GM12878 (cell line): ENCODE measurements around the gene DNAH17. TPM values are rescaled to one million over a fixed set of nuclear protein-coding genes. Genes with fewer than 3 reads are reported as not detected.
A peak's percentile ranks its signal among the peaks of the same experiment; 100 is the strongest.

Experiments
- BHLHE40 ChIP-seq, 2 experiments: fragments of 450-650 bp in 1 of 2; IDR thresholded peaks; 2 replicates each; pipeline ENCODE4 v1.6.1; 2011 to 2017; ENCODE audit warnings: low read depth in 2 of 2, borderline replicate concordance in 1 of 2, improper control_type of control experiment in 1 of 2, low read length in 1 of 2, mild to moderate bottlenecking in 1 of 2
- CREM ChIP-seq: IDR thresholded peaks from 2 replicates; pipeline ENCODE4 v1.6.1; 2014; ENCODE audit warnings: antibody characterized with exemption, low read depth
- ETV6 ChIP-seq, 2 experiments: fragments of 450-650 bp in 1 of 2; IDR thresholded peaks in 1 of 2; conservative IDR thresholded peaks in 1 of 2; 2 replicates each; pipeline ENCODE4 v1.6.1; 2014; ENCODE audit warnings: antibody characterized with exemption in 1 of 2, borderline replicate concordance in 1 of 2, low read depth in 1 of 2, mild to moderate bottlenecking in 1 of 2, moderate library complexity in 1 of 2
- KDM1A ChIP-seq: fragments of 200-600 bp; sonication (generic); IDR thresholded peaks from 2 replicates; pipeline ENCODE4 v1.6.1; 2016; ENCODE audit warnings: borderline replicate concordance
- SP1 ChIP-seq: IDR thresholded peaks from one replicate; pipeline ENCODE4 v1.6.1; 2011; ENCODE audit warnings: low read depth, low read length
- STAT3 ChIP-seq: IDR thresholded peaks from 2 replicates; pipeline ENCODE4 v1.6.1; 2011; ENCODE audit warnings: low read depth, low read length, improper control_type of control experiment
- WRNIP1 ChIP-seq: IDR thresholded peaks from 2 replicates; pipeline ENCODE4 v1.6.1; 2011; ENCODE audit warnings: low read depth, low read length, improper control_type of control experiment, borderline replicate concordance
- ZNF274 ChIP-seq: IDR thresholded peaks from one replicate; pipeline ENCODE4 v1.8.0; 2011; ENCODE audit not compliant: insufficient read length, insufficient read depth
- polyA plus RNA-seq, 11 experiments: library from polyadenylated mRNA; depleted of rRNA in 4 of 11; unstranded in 6 of 11; stranded (reverse) in 5 of 11; fragments of >200 nt; fragmentation: Nextera tagmentation in 4 of 11; fragmentation: Illumina TruSeq in 1 of 11; extraction: Ambion mirVana in 4 of 11; extraction: Trizol in 1 of 11; gene quantifications; 1 replicate in 1 of 11; 2 replicates in 10 of 11; pipeline versions ENCODE4 v1.2.1 to v1.2.3, GENCODE V29; 2011 to 2016; ENCODE audit warnings: inconsistent platforms in 2 of 11, missing spikeins in 2 of 11, low read depth in 1 of 11
- total RNA-seq, 4 experiments: library from RNA; depleted of rRNA in 3 of 4; stranded (reverse); fragments of >200 nt in 3 of 4; fragmentation: Illumina TruSeq in 1 of 4; extraction: Trizol in 1 of 4; gene quantifications; 2 replicates each; pipeline versions ENCODE4 v1.2.1 to v1.2.3, GENCODE V29; 2013 to 2021
- TF ChIP-seq, protein P1 (sequence below): fragments of 450-650 bp; IDR thresholded peaks from 2 replicates; pipeline ENCODE4 v1.6.1; 2014; ENCODE audit warnings: mild to moderate bottlenecking
- TF ChIP-seq, protein P2 (sequence below): IDR thresholded peaks from 2 replicates; pipeline ENCODE4 v1.6.1; 2012; ENCODE audit warnings: low read length, inconsistent platforms

Gene DNAH17
- total and polyA plus RNA-seq, 10 of the 15 experiments (the other 5 are each of a cell fraction or from before 2014, with no cell fraction given): 0.16 to 2.9 (median 0.56) TPM

DNA sequence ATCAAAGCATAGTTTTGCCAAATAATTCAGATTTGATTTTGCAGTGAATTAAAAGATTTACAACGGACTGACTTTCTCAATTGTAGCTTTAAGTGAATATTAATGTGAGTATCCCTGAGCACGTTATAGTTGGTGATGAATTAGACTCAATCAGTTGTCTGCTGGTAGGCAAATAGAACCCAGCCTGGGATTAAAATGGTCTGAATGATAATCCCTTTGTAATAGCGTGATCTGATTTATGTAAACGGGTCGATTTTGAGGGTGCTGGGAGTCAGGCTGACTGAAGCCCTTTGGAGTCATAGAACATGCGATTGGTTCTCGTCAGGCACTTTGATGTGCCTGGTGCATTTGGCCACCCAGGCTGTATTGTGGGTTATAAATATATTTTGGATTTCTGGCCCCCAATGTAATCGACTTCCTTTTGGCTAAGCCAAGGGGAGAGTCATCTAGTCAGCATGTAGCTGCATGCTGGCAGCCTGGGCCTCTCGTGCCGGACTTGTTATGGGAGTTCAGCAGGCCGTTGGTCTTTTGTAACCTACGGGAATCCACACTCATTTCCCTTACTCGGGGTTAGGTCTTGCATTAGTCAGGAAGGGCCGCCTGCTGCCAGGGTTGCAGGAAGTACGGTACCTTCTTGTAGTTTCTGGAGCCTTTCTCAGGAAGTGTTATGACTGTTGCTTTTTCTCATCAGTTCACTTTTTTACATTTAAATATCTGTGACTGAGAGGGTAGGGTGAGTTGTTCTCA is 193.3 kb downstream of the DNAH17 start (continued):
- TF ChIP-seq, protein P1, sequence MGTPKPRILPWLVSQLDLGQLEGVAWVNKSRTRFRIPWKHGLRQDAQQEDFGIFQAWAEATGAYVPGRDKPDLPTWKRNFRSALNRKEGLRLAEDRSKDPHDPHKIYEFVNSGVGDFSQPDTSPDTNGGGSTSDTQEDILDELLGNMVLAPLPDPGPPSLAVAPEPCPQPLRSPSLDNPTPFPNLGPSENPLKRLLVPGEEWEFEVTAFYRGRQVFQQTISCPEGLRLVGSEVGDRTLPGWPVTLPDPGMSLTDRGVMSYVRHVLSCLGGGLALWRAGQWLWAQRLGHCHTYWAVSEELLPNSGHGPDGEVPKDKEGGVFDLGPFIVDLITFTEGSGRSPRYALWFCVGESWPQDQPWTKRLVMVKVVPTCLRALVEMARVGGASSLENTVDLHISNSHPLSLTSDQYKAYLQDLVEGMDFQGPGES: no peak
- no peak for TF ChIP-seq SP1
- TF ChIP-seq CREM: peak; percentile 63; the same call in 1 of the 2 replicates
- TF ChIP-seq, protein P2, sequence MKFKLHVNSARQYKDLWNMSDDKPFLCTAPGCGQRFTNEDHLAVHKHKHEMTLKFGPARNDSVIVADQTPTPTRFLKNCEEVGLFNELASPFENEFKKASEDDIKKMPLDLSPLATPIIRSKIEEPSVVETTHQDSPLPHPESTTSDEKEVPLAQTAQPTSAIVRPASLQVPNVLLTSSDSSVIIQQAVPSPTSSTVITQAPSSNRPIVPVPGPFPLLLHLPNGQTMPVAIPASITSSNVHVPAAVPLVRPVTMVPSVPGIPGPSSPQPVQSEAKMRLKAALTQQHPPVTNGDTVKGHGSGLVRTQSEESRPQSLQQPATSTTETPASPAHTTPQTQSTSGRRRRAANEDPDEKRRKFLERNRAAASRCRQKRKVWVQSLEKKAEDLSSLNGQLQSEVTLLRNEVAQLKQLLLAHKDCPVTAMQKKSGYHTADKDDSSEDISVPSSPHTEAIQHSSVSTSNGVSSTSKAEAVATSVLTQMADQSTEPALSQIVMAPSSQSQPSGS: peak; percentile 76; the same call in 1 of the 2 replicates
- no peak for TF ChIP-seq STAT3
- TF ChIP-seq WRNIP1: no peak
- TF ChIP-seq BHLHE40 (IDR thresholded peaks at IDR 0.05; ENCODE audit: borderline replicate concordance in 1 of 2, low read depth in 2 of 2, low read length in 1 of 2): peak; percentile 36 to 50; a peak in 2 of 4 replicates
- TF ChIP-seq ETV6 (conservative IDR thresholded peaks at IDR 0.05 in 1 of 2, IDR thresholded peaks at IDR 0.05 in 1 of 2; ENCODE audit: borderline replicate concordance in 1 of 2, low read depth in 1 of 2): peak in 1 of 2 experiments; percentile 95; a peak in 2 of 4 replicates
- TF ChIP-seq KDM1A: no peak
- no peak for TF ChIP-seq ZNF274
- TF ChIP-seq, all 136 proteins: peak for 27
